Prostate gland (tissue), 2 donors: ENCODE results near the gene CERS3.

ENCODE experiments used
- CTCF ChIP-seq, 4 experiments: fragments of 200-600 bp in 2 of 4; fragments of 450-650 bp in 2 of 4; sonication (generic) in 2 of 4; IDR thresholded peaks; 1 replicate in 3 of 4; 2 replicates in 1 of 4; pipeline ENCODE4 v1.5.1; 2016 to 2019; ENCODE audit warnings: antibody characterized with exemption in 4 of 4, mild to moderate bottlenecking in 2 of 4, moderate library complexity in 2 of 4
- POLR2AphosphoS5 ChIP-seq: sonication (generic); formaldehyde crosslinking; IDR thresholded peaks from one replicate; pipeline ENCODE4 v1.6.1; 2017; ENCODE audit warnings: antibody characterized with exemption

GRCh38 chr15:100571592-100572167 lies 42.9 kb upstream of the CERS3 start:
- TF ChIP-seq CTCF (IDR thresholded peaks at IDR 0.05) (no peak), POLR2AphosphoS5 (no peak)
